Epithelial cell of proximal tubule (primary cell): ENCODE data around the gene GLA. TPM values are rescaled to one million over a fixed set of nuclear protein-coding genes. Genes with fewer than 3 reads are reported as not detected.

Experiments used
- total RNA-seq: library from RNA; depleted of rRNA; stranded (reverse); fragments of >200 nt; gene quantifications from 2 replicates; pipeline ENCODE4 v1.2.3, GENCODE V29; 2015

Gene GLA
- total RNA-seq, 1 donor from 2014 or later, result 53.3 TPM

Other genes starting within 250 kb of the GLA start
- 0.22 and 0.86 TPM in 2 replicates for gene DRP2, start 188.1 kb downstream of the GLA start, total RNA-seq
- gene TAF7L, start 116.6 kb downstream of the GLA start, total RNA-seq, result 0.36 and 1.3 TPM in 2 replicates
- 3.6 and 12.2 TPM in 2 replicates for gene TIMM8A, start 59.2 kb downstream of the GLA start, total RNA-seq
- 0.14 TPM in 1 of 2 replicates, not detected in the other for gene BTK, start 21.7 kb downstream of the GLA start, total RNA-seq
- gene RPL36A, start 16.9 kb downstream of the GLA start, total RNA-seq, result 507 and 845 TPM in 2 replicates
- 47.2 and 67.8 TPM in 2 replicates for gene HNRNPH2, start 297 bp upstream of the GLA start, total RNA-seq
- gene ARMCX4, start 77.5 kb upstream of the GLA start, total RNA-seq, result 0.65 and 1.6 TPM in 2 replicates
- gene ARMCX1, start 142.6 kb upstream of the GLA start, total RNA-seq, result 15.5 and 18.3 TPM in 2 replicates
- gene ARMCX6, start 210.1 kb upstream of the GLA start, total RNA-seq, result 14.4 and 20.5 TPM in 2 replicates
- gene ARMCX3, start 215.2 kb upstream of the GLA start, total RNA-seq, result 20.3 and 22.7 TPM in 2 replicates